Rectal smooth muscle tissue (tissue), 1 donor: ENCODE measurements around the gene GOLGA6L2.
"Not testable (repeated sequence)": the region's sequence is repeated elsewhere in the genome, so short reads cannot be mapped to it uniquely, and the experiment has no call there.

Experiments
- H3K27ac ChIP-seq: one replicate; pipeline ENCODE4 v1.7.0; 2013; ENCODE audit warnings: low read depth, low read length, inconsistent platforms
- H3K27me3 ChIP-seq: one replicate; pipeline ENCODE4 v1.7.0; 2013; ENCODE audit warnings: low read length; ENCODE audit not compliant: control insufficient read depth, insufficient read depth
- H3K36me3 ChIP-seq: one replicate; pipeline ENCODE4 v1.7.0; 2013; ENCODE audit warnings: low read length; ENCODE audit not compliant: control insufficient read depth, insufficient read depth
- H3K4me1 ChIP-seq: one replicate; pipeline ENCODE4 v1.7.0; 2013; ENCODE audit warnings: low read length; ENCODE audit not compliant: control insufficient read depth, insufficient read depth
- H3K4me3 ChIP-seq: one replicate; pipeline ENCODE4 v1.7.0; 2013; ENCODE audit warnings: low read length
- H3K9ac ChIP-seq: one replicate; pipeline ENCODE4 v1.7.0; 2013; ENCODE audit warnings: low read length

Gene GOLGA6L2

GRCh38 chr15:23444269-23444668 lies 2.8 kb downstream of the GOLGA6L2 start:
- no peaks in the 10 kb centered on the region for H3K4me1 ChIP-seq
- H3K27me3 ChIP-seq = no peaks in the 10 kb centered on the region
- H3K9ac ChIP-seq = no peak overlapping the region
- no peak overlapping the region for H3K4me3 ChIP-seq
- no peaks in the 10 kb centered on the region for H3K36me3 ChIP-seq
- no peak overlapping the region for H3K27ac ChIP-seq

- no peak overlapping the region for H3K9ac ChIP-seq
- H3K27me3 ChIP-seq = no peaks in the 10 kb centered on the region
- no peak overlapping the region for H3K4me3 ChIP-seq
- no peaks in the 10 kb centered on the region for H3K36me3 ChIP-seq
- no peaks in the 10 kb centered on the region for H3K4me1 ChIP-seq
- H3K27ac ChIP-seq = no peak overlapping the region
Observed at GRCh38 chr15:23441204-23441603, 5.8 kb downstream of the GOLGA6L2 start.

GRCh38 chr15:23440596-23440995 lies 6.4 kb downstream of the GOLGA6L2 start:
- no peaks in the 10 kb centered on the region for H3K36me3 ChIP-seq
- H3K27me3 ChIP-seq = no peaks in the 10 kb centered on the region
- no peaks in the 10 kb centered on the region for H3K4me1 ChIP-seq
- no peak overlapping the region for H3K27ac ChIP-seq
- no peak overlapping the region for H3K9ac ChIP-seq
- no peak overlapping the region for H3K4me3 ChIP-seq

- no peaks in the 10 kb centered on the region for H3K36me3 ChIP-seq
Observed at GRCh38 chr15:23439513-23439912, 7.5 kb downstream of the GOLGA6L2 start.

GRCh38 chr15:23438816-23439466 lies 8.1 kb downstream of the GOLGA6L2 start:
- H3K4me1 ChIP-seq = no peaks in the 10 kb centered on the region
- no peak overlapping the region for H3K9ac ChIP-seq
- no peaks in the 10 kb centered on the region for H3K27me3 ChIP-seq
- H3K36me3 ChIP-seq = no peaks in the 10 kb centered on the region
- H3K4me3 ChIP-seq = no peak overlapping the region
- H3K27ac ChIP-seq = no peak overlapping the region

More at GRCh38 chr15:23439513-23439912, 7.5 kb downstream of the GOLGA6L2 start:
- no peaks in the 10 kb centered on the region for H3K27me3 ChIP-seq
- H3K9ac ChIP-seq = no peak overlapping the region
- H3K4me3 ChIP-seq = no peak overlapping the region
- no peaks in the 10 kb centered on the region for H3K4me1 ChIP-seq
- H3K27ac ChIP-seq = no peak overlapping the region

GRCh38 chr15:23437673-23438072 lies 9.4 kb downstream of the GOLGA6L2 start:
- no peak overlapping the region for H3K9ac ChIP-seq
- H3K27ac ChIP-seq = no peak overlapping the region
- H3K27me3 ChIP-seq = no peaks in the 10 kb centered on the region
- no peak overlapping the region for H3K4me3 ChIP-seq
- no peaks in the 10 kb centered on the region for H3K36me3 ChIP-seq
- no peaks in the 10 kb centered on the region for H3K4me1 ChIP-seq

- Histone ChIP-seq H3K4me1 (no peaks in the 10 kb centered on the region), H3K36me3 (no peaks in the 10 kb centered on the region), H3K27ac (no peak overlapping the region), H3K4me3 (no peak overlapping the region), H3K9ac (no peak overlapping the region), H3K27me3 (no peaks in the 10 kb centered on the region)
Observed at GRCh38 chr15:23437146-23437545, 9.9 kb downstream of the GOLGA6L2 start.

DNA sequence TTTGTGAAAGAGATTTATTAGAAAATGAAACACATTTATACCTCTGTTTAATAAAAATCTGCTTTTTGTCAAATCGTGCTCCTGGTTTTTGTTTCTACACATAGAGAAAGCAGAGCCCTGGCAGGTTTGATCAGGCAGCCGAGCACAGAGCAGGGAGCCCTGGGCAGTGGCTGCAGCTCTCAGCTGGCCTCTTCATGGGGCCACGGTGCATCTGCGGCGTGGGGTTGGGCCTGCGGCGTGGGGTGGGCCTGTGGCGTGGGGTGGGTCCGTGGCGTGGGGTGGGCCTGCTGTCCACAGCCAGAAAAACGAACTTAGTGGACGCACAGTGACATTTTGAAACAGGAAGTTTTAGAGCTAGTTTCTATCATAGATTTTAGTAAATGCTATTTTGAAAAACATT lies 10.6 kb downstream of the GOLGA6L2 start:
- Histone ChIP-seq H3K9ac (no peak overlapping the region), H3K4me3 (no peak overlapping the region), H3K27ac (no peak overlapping the region), H3K27me3 (no peaks in the 10 kb centered on the region), H3K4me1 (no peaks in the 10 kb centered on the region), H3K36me3 (no peaks in the 10 kb centered on the region)

DNA sequence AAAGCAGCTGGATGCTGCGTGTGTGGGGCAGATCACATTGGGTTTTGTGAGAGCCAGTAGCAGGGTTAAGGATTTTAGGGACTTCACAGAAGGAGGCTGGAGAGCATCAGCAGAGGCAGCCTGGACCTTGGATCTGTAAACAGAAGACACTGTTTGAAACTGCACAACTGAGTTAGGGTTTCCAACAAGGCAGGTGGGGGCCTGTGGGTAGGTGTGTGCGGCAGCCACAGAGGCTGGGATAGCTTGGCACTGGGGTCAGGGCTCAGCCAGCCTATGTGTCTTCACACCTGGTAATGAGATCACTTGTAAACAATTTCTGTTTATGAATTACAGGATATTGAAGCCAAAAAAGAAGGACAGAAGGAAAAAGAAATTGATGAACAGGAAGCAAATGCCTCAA lies 12.3 kb downstream of the GOLGA6L2 start:
- H3K9ac ChIP-seq, H3K4me3 ChIP-seq, H3K27ac ChIP-seq, H3K4me1 ChIP-seq, H3K36me3 ChIP-seq, H3K27me3 ChIP-seq: not testable (repeated sequence)

DNA sequence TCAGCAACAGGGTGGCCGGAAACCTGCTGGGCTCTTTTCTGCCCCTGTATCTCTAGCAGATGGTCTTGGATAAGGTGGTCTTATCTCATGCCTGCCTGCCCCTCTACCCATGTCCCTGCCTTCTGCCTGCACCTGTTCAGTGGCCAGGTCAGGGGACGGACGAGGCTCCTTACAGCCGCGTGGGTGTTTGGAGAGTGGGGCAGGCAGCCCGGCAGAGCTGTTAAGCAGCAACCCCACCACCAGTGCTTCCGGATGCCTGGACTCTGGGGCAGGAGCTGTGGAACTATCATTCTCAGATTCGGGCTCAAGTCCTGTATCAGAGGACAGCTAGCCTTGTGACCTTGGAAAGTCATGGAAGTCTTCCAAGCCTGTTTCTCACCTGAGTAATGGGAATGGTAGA lies 21.7 kb downstream of the GOLGA6L2 start:
- not testable (repeated sequence) for H3K4me1 ChIP-seq

GRCh38 chr15:23424111-23424904 lies 22.7 kb downstream of the GOLGA6L2 start:
- Histone ChIP-seq H3K36me3 (no peaks in the 10 kb centered on the region), H3K4me3 (no peak overlapping the region), H3K4me1 (no peaks in the 10 kb centered on the region), H3K27me3 (no peaks in the 10 kb centered on the region), H3K27ac (no peak overlapping the region), H3K9ac (no peak overlapping the region)

More for the DNA sequence above, 21.7 kb downstream of the GOLGA6L2 start:
- H3K27me3 ChIP-seq, H3K9ac ChIP-seq, H3K27ac ChIP-seq, H3K4me3 ChIP-seq, H3K36me3 ChIP-seq: not testable (repeated sequence)

DNA sequence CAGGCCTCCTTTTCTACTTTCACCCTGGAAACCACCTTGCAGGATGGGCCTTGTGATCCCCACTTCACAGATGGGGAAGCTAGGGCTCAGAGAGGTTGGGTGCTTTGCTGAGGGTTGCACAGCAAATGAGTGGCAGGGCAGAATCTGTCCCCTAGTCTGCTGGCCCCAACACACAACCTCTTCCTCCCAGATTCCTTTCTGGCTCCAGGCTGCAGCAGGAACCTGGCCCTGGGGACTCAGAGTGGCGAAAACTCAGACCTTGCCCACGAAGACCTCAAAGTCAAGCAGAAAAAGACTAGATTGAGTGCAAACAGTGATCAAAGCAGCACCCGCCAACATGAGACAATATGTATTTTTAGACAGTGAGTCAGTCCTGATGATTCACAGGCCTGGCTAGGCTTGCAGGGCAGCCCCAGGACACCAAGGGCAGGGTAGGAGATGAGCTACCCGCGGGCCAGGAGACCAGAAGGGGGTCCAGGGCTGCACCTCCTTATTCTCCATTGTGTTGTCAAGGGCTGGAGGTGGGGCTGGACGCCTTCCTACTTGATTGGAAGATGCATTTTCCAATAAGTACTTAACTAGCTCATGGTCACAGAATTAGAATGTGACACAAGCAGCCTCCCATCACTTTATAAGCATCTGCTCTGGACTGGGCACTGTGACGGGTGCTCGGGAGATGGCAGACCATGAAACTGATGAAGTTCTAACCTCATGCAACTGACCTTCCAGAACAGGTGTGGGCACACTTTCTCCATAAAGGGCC lies 23.9 kb downstream of the GOLGA6L2 start:
- no peak overlapping the region for H3K4me3 ChIP-seq
- no peaks in the 10 kb centered on the region for H3K36me3 ChIP-seq
- H3K27me3 ChIP-seq = no peaks in the 10 kb centered on the region
- H3K27ac ChIP-seq = no peak overlapping the region
- H3K4me1 ChIP-seq = no peaks in the 10 kb centered on the region
- H3K9ac ChIP-seq = no peak overlapping the region
